ENCODE results near the gene RACGAP1. TPM values are rescaled to one million over a fixed set of nuclear protein-coding genes. Genes with fewer than 3 reads are reported as not detected.

RACGAP1 gene
- polyA plus RNA-seq, 1 donor from 2014 or later, result 18.3 TPM

- Histone ChIP-seq H3K27ac (ENCODE audit: low read length) (no peak overlapping the region), H4K20me1 (ENCODE audit: insufficient read depth) (no peaks in the 10 kb centered on the region), H3K9me2 (ENCODE audit: insufficient read depth, low read length) (no peaks in the 10 kb centered on the region), H3K27me3 (ENCODE audit: insufficient read depth, low read depth, low read length) (no peaks in the 10 kb centered on the region), H3K79me2 (replicated peaks; ENCODE audit: insufficient read depth, low read length) (no peaks in the 10 kb centered on the region), H3K9me3 (ENCODE audit: low read length) (no peaks in the 10 kb centered on the region), H3F3A (ENCODE audit: insufficient read depth, low read length, poor library complexity, severe bottlenecking) (no peaks in the 10 kb centered on the region), H3K36me3 (ENCODE audit: insufficient read depth, low read length) (no peaks in the 10 kb centered on the region), H3K4me2 (ENCODE audit: low read length) (no peak overlapping the region), H3K4me3 (ENCODE audit: low read length) (no peak overlapping the region), H2AFZ (ENCODE audit: low read depth, low read length) (no peak overlapping the region), H3K9ac (ENCODE audit: low read length) (no peak overlapping the region)
- no peak for TF ChIP-seq EZH2 (IDR thresholded peaks at IDR 0.05; ENCODE audit: borderline replicate concordance, insufficient read depth, low read length, poor library complexity, severe bottlenecking)
- no peak for TF ChIP-seq CTCF (IDR thresholded peaks at IDR 0.05; ENCODE audit: poor library complexity, severe bottlenecking)
- TF ChIP-seq REST (IDR thresholded peaks at IDR 0.05; ENCODE audit: borderline replicate concordance), result no peak
- no peak for TF ChIP-seq SMC3 (conservative IDR thresholded peaks at IDR 0.05; ENCODE audit: poor library complexity)
- no peak for TF ChIP-seq EP300 (conservative IDR thresholded peaks at IDR 0.05; ENCODE audit: poor library complexity, severe bottlenecking)
- TF ChIP-seq RAD21 (conservative IDR thresholded peaks at IDR 0.05), result no peak
- TF ChIP-seq MXI1 (conservative IDR thresholded peaks at IDR 0.05; ENCODE audit: poor library complexity, severe bottlenecking), result no peak
- no peak for TF ChIP-seq TAF1 (IDR thresholded peaks at IDR 0.05; ENCODE audit: low read depth)
- TF ChIP-seq POLR2AphosphoS5 (IDR thresholded peaks at IDR 0.05), result no peak
Observed at GRCh38 chr12:49942512-49942893, 82.8 kb downstream of the RACGAP1 start.

- Histone ChIP-seq H3K9ac (ENCODE audit: low read length) (no peak overlapping the region), H4K20me1 (ENCODE audit: insufficient read depth) (no peaks in the 10 kb centered on the region), H3K27ac (ENCODE audit: low read length) (no peak overlapping the region), H3F3A (ENCODE audit: insufficient read depth, low read length, poor library complexity, severe bottlenecking) (no peaks in the 10 kb centered on the region), H3K4me2 (ENCODE audit: low read length) (no peak overlapping the region), H3K4me3 (ENCODE audit: low read length) (no peak overlapping the region), H3K9me2 (ENCODE audit: insufficient read depth, low read length) (no peaks in the 10 kb centered on the region), H2AFZ (ENCODE audit: low read depth, low read length) (no peak overlapping the region), H3K9me3 (ENCODE audit: low read length) (no peaks in the 10 kb centered on the region), H3K79me2 (replicated peaks; ENCODE audit: insufficient read depth, low read length) (no peaks in the 10 kb centered on the region), H3K36me3 (ENCODE audit: insufficient read depth, low read length) (no peaks in the 10 kb centered on the region), H3K27me3 (ENCODE audit: insufficient read depth, low read depth, low read length) (no peaks in the 10 kb centered on the region)
- TF ChIP-seq CTCF (IDR thresholded peaks at IDR 0.05; ENCODE audit: poor library complexity, severe bottlenecking) (no peak), REST (IDR thresholded peaks at IDR 0.05; ENCODE audit: borderline replicate concordance) (no peak), EP300 (conservative IDR thresholded peaks at IDR 0.05; ENCODE audit: poor library complexity, severe bottlenecking) (no peak), POLR2AphosphoS5 (IDR thresholded peaks at IDR 0.05) (no peak), SMC3 (conservative IDR thresholded peaks at IDR 0.05; ENCODE audit: poor library complexity) (no peak), TAF1 (IDR thresholded peaks at IDR 0.05; ENCODE audit: low read depth) (no peak), EZH2 (IDR thresholded peaks at IDR 0.05; ENCODE audit: borderline replicate concordance, insufficient read depth, low read length, poor library complexity, severe bottlenecking) (no peak), RAD21 (conservative IDR thresholded peaks at IDR 0.05) (no peak), MXI1 (conservative IDR thresholded peaks at IDR 0.05; ENCODE audit: poor library complexity, severe bottlenecking) (no peak)
Observed at GRCh38 chr12:49941556-49942511, 83.5 kb downstream of the RACGAP1 start.

Data from neural cell (in vitro differentiated cells).